H9 (cell line): ENCODE measurements around the gene PJVK. TPM values are rescaled to one million over a fixed set of nuclear protein-coding genes. Genes with fewer than 3 reads are reported as not detected.

Experiments
- DNase-seq: peaks from one replicate; pipeline ENCODE4 v3.0.0-alpha.2; 2017
- H2AFZ ChIP-seq: one replicate; pipeline ENCODE4 v1.6.1; 2013; ENCODE audit warnings: mild to moderate bottlenecking, low read length, control low read depth, moderate library complexity
- H2AK5ac ChIP-seq: 2 replicates; pipeline ENCODE4 v1.6.1; 2013; ENCODE audit warnings: low read length, control low read depth, mixed read lengths; ENCODE audit not compliant: insufficient read length
- H2BK120ac ChIP-seq: one replicate; pipeline ENCODE4 v1.6.1; 2013; ENCODE audit warnings: low read depth, mild to moderate bottlenecking, low read length, control low read depth, inconsistent platforms; ENCODE audit not compliant: poor library complexity, severe bottlenecking
- H2BK12ac ChIP-seq: 2 replicates; pipeline ENCODE4 v1.6.1; 2013; ENCODE audit warnings: low read length, control low read depth, mixed read lengths, low read depth; ENCODE audit not compliant: insufficient read length
- H2BK15ac ChIP-seq: 2 replicates; pipeline ENCODE4 v1.6.1; 2013; ENCODE audit warnings: low read depth, low read length, control low read depth
- H2BK20ac ChIP-seq: one replicate; pipeline ENCODE4 v1.6.1; 2013; ENCODE audit warnings: low read depth, mild to moderate bottlenecking, low read length, control low read depth, inconsistent platforms; ENCODE audit not compliant: poor library complexity, severe bottlenecking
- H2BK5ac ChIP-seq: 2 replicates; pipeline ENCODE4 v1.6.1; 2013; ENCODE audit warnings: low read length, control low read depth, mixed read lengths; ENCODE audit not compliant: insufficient read length
- H3K14ac ChIP-seq: 2 replicates; pipeline ENCODE4 v1.6.1; 2013; ENCODE audit warnings: low read length, control low read depth; ENCODE audit not compliant: insufficient read depth
- H3K18ac ChIP-seq: 2 replicates; pipeline ENCODE4 v1.6.1; 2013; ENCODE audit warnings: low read depth, mild to moderate bottlenecking, mixed read lengths, low read length, control low read depth; ENCODE audit not compliant: insufficient read length
- H3K23ac ChIP-seq: 2 replicates; pipeline ENCODE4 v1.6.1; 2013; ENCODE audit warnings: low read length, control low read depth, mixed read lengths, low read depth; ENCODE audit not compliant: insufficient read length
- H3K23me2 ChIP-seq: 2 replicates; pipeline ENCODE4 v1.6.1; 2013; ENCODE audit warnings: low read depth, mild to moderate bottlenecking, mixed read lengths, low read length, control low read depth; ENCODE audit not compliant: insufficient read length, poor library complexity, severe bottlenecking
- H3K27ac ChIP-seq: 2 replicates; pipeline ENCODE4 v1.5.1; 2013; ENCODE audit warnings: low read length, control low read depth, mixed read lengths, low read depth; ENCODE audit not compliant: insufficient read length
- H3K27me3 ChIP-seq: 2 replicates; pipeline ENCODE4 v1.6.1; 2013; ENCODE audit warnings: low read length, control low read depth, inconsistent platforms; ENCODE audit not compliant: insufficient read depth
- H3K4ac ChIP-seq: 2 replicates; pipeline ENCODE4 v1.6.1; 2013; ENCODE audit warnings: low read depth, mild to moderate bottlenecking, control low read depth, inconsistent platforms, low read length, moderate library complexity
- H3K4me1 ChIP-seq: 2 replicates; pipeline ENCODE4 v1.6.1; 2013; ENCODE audit warnings: low read length, control low read depth, inconsistent platforms; ENCODE audit not compliant: insufficient read depth
- H3K4me2 ChIP-seq: 2 replicates; pipeline ENCODE4 v1.6.1; 2013; ENCODE audit warnings: low read length, control low read depth, mixed read lengths; ENCODE audit not compliant: insufficient read length, insufficient read depth
- H3K56ac ChIP-seq: 2 replicates; pipeline ENCODE4 v1.6.1; 2013; ENCODE audit warnings: low read depth, mild to moderate bottlenecking, mixed read lengths, low read length, control low read depth; ENCODE audit not compliant: insufficient read length
- H3K79me1 ChIP-seq: 2 replicates; pipeline ENCODE4 v1.6.1; 2013; ENCODE audit warnings: low read depth, mild to moderate bottlenecking, moderate library complexity, low read length, control low read depth, inconsistent platforms; ENCODE audit not compliant: insufficient read depth, poor library complexity, severe bottlenecking
- H3K79me2 ChIP-seq: 2 replicates; pipeline ENCODE4 v1.6.1; 2013; ENCODE audit warnings: low read length, control low read depth, inconsistent platforms; ENCODE audit not compliant: insufficient read depth
- H3K9ac ChIP-seq: 2 replicates; pipeline ENCODE4 v1.6.1; 2013; ENCODE audit warnings: low read length, control low read depth, mixed read lengths; ENCODE audit not compliant: insufficient read length; ENCODE audit errors: extremely low read depth
- H3K9me3 ChIP-seq: one replicate; pipeline ENCODE4 v1.6.1; 2013; ENCODE audit warnings: low read depth, low read length, inconsistent platforms; ENCODE audit not compliant: control insufficient read depth
- H3T11ph ChIP-seq: one replicate; pipeline ENCODE4 v1.6.1; 2013; ENCODE audit warnings: mild to moderate bottlenecking, low read length, control low read depth, inconsistent platforms
- H4K20me1 ChIP-seq: one replicate; pipeline ENCODE4 v1.6.1; 2013; ENCODE audit not compliant: control insufficient read depth, insufficient read length, insufficient read depth
- H4K5ac ChIP-seq: 2 replicates; pipeline ENCODE4 v1.6.1; 2013; ENCODE audit warnings: low read depth, mild to moderate bottlenecking, mixed read lengths, low read length, control low read depth; ENCODE audit not compliant: insufficient read length
- H4K8ac ChIP-seq: replicated peaks from 2 replicates; pipeline ENCODE4 v1.6.1; 2013; ENCODE audit warnings: low read length, control low read depth, mixed read lengths, low read depth; ENCODE audit not compliant: insufficient read length
- H4K91ac ChIP-seq: 2 replicates; pipeline ENCODE4 v1.6.1; 2013; ENCODE audit warnings: low read depth, mild to moderate bottlenecking, moderate library complexity, mixed read lengths, low read length, control low read depth; ENCODE audit not compliant: insufficient read length
- H3K27ac Mint-ChIP-seq, 3 experiments: 2 replicates in 2 of 3; 3 replicates in 1 of 3; pipeline ENCODE4 v1.8.0; 2020 to 2021; ENCODE audit warnings: mixed read lengths in 3 of 3, mild to moderate bottlenecking in 1 of 3, moderate library complexity in 1 of 3
- H3K27me3 Mint-ChIP-seq: 2 replicates; pipeline ENCODE4 v1.8.0; 2021; ENCODE audit warnings: low read depth, mild to moderate bottlenecking, moderate library complexity, mixed read lengths
- H3K36me3 Mint-ChIP-seq, 3 experiments: 2 replicates in 2 of 3; 3 replicates in 1 of 3; pipeline ENCODE4 v1.8.0; 2020 to 2021; ENCODE audit warnings: low read depth in 3 of 3, mixed read lengths in 3 of 3; ENCODE audit not compliant: insufficient read depth in 1 of 3
- H3K4me1 Mint-ChIP-seq, 2 experiments: 2 replicates each; pipeline ENCODE4 v1.8.0; 2020; ENCODE audit warnings: mixed read lengths in 2 of 2
- H3K4me3 Mint-ChIP-seq, 2 experiments: 2 replicates in 1 of 2; 3 replicates in 1 of 2; pipeline ENCODE4 v1.8.0; 2020 to 2021; ENCODE audit warnings: mild to moderate bottlenecking in 2 of 2, mixed read lengths in 2 of 2, moderate library complexity in 1 of 2
- H3K9me3 Mint-ChIP-seq, 2 experiments: 2 replicates in 1 of 2; 3 replicates in 1 of 2; pipeline ENCODE4 v1.8.0; 2020; ENCODE audit warnings: mild to moderate bottlenecking in 2 of 2, mixed read lengths in 2 of 2, moderate library complexity in 1 of 2
- whole genome bisulfite sequencing: extraction: QIAGEN DNeasy Blood & Tissue Kit; methylation state at CpG from one replicate; pipeline ENCODE4 v1.1.7; 2013; ENCODE audit warnings: missing lambda C conversion rate, low lambda C conversion rate, mixed read lengths; ENCODE audit not compliant: insufficient read length; ENCODE audit errors: extremely low coverage; 5-methylcytosine and 5-hydroxymethylcytosine counted together
- total RNA-seq: library from RNA; stranded (reverse); gene quantifications from 2 replicates; pipeline ENCODE4 v1.2.1, GENCODE V29; 2021
- TF ChIP-seq, protein P1 (sequence below): fragments of 200-600 bp; sonication (generic); conservative IDR thresholded peaks from 3 replicates; pipeline ENCODE4 v1.8.0; 2021; ENCODE audit warnings: antibody characterized with exemption, mild to moderate bottlenecking

Gene PJVK
- total RNA-seq, 1 experiment from 2014 or later: 4.7 TPM

DNA sequence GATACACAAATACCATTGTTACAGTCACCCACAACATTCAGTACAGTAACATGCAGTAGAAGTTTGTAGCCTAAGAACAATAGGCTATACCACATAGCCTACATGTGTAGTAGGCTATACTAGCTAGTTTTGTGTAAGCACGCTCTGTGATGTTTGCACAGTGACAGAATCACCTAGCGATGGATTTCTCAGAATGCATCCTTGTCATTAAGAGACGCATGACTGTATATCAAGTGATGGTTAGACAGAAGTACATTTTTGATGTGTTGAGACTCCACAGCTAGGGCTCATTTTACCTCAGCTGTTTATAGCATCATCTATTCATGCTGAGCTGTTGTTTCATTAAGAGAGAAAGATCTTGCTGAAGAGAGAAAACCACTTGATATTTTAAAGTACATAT is 48.5 kb downstream of the PJVK start:
- Histone ChIP-seq H3K18ac (no peak overlapping the region), H2AK5ac (no peak overlapping the region), H3K4me1 (no peaks in the 10 kb centered on the region), H2AFZ (no peak overlapping the region), H3K9ac (no peak overlapping the region), H3K14ac (no peak overlapping the region), H4K5ac (no peak overlapping the region), H3K4me2 (no peak overlapping the region), H2BK15ac (no peak overlapping the region), H3K23me2 (no peaks in the 10 kb centered on the region), H3K56ac (no peak overlapping the region), H3K27me3 (no peaks in the 10 kb centered on the region), H3K79me2 (no peaks in the 10 kb centered on the region), H3K9me3 (no peaks in the 10 kb centered on the region), H4K8ac (no peak overlapping the region), H3K27ac (no peak overlapping the region), H3T11ph (no peak overlapping the region), H4K20me1 (no peaks in the 10 kb centered on the region), H2BK120ac (no peak overlapping the region), H3K4ac (no peak overlapping the region), H2BK5ac (no peak overlapping the region), H2BK20ac (no peak overlapping the region), H2BK12ac (no peak overlapping the region), H3K23ac (no peak overlapping the region), H3K79me1 (no peaks in the 10 kb centered on the region), H4K91ac (no peak overlapping the region)
- no peak overlapping the region for H3K27ac Mint-ChIP-seq
- H3K4me3 Mint-ChIP-seq: no peak overlapping the region
- no peaks in the 10 kb centered on the region for H3K9me3 Mint-ChIP-seq
- H3K27me3 Mint-ChIP-seq: no peaks in the 10 kb centered on the region
- TF ChIP-seq, protein P1, sequence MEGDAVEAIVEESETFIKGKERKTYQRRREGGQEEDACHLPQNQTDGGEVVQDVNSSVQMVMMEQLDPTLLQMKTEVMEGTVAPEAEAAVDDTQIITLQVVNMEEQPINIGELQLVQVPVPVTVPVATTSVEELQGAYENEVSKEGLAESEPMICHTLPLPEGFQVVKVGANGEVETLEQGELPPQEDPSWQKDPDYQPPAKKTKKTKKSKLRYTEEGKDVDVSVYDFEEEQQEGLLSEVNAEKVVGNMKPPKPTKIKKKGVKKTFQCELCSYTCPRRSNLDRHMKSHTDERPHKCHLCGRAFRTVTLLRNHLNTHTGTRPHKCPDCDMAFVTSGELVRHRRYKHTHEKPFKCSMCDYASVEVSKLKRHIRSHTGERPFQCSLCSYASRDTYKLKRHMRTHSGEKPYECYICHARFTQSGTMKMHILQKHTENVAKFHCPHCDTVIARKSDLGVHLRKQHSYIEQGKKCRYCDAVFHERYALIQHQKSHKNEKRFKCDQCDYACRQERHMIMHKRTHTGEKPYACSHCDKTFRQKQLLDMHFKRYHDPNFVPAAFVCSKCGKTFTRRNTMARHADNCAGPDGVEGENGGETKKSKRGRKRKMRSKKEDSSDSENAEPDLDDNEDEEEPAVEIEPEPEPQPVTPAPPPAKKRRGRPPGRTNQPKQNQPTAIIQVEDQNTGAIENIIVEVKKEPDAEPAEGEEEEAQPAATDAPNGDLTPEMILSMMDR: no peak
- peaks cover 12 to 57% (median 32%) of the 10 kb centered on the region in 3 experiments; a peak in 6 of 7 replicates for H3K36me3 Mint-ChIP-seq
- WGBS: no CpG with 5 or more reads among the region's 3 CpGs
- DNase-seq: no peak
- no peaks in the 10 kb centered on the region for H3K4me1 Mint-ChIP-seq
